MG63 (cell line): ENCODE results near the gene EEA1. TPM values are rescaled to one million over a fixed set of nuclear protein-coding genes. Genes with fewer than 3 reads are reported as not detected.

Experiments used
- DNase-seq: peaks from one replicate; pipeline ENCODE4 v3.0.0-alpha.2; 2020
- H3K27me3 ChIP-seq: fragments of 250-450 bp; sonication (Bioruptor Pico); 2 replicates; pipeline ENCODE4 v1.5.1; 2020; ENCODE audit warnings: mild to moderate bottlenecking, moderate library complexity
- H3K36me3 ChIP-seq: fragments of 250-450 bp; sonication (Bioruptor Pico); 2 replicates; pipeline ENCODE4 v1.5.1; 2020; ENCODE audit warnings: mild to moderate bottlenecking, moderate library complexity
- H3K4me3 ChIP-seq: fragments of 250-450 bp; sonication (Bioruptor Pico); 2 replicates; pipeline ENCODE4 v1.5.1; 2020; ENCODE audit warnings: mild to moderate bottlenecking, moderate library complexity
- H3K9me3 ChIP-seq: fragments of 250-450 bp; sonication (Bioruptor Pico); 2 replicates; pipeline ENCODE4 v1.5.1; 2020; ENCODE audit warnings: mild to moderate bottlenecking, moderate library complexity
- total RNA-seq: library from RNA; depleted of rRNA; stranded (reverse); fragments of >200 nt; shearing (Covaris generic); gene quantifications from 2 replicates; pipeline ENCODE4 v1.2.3, GENCODE V29; 2014; ENCODE audit warnings: low replicate concordance; rRNA removed

The EEA1 gene
- total RNA-seq, 1 experiment from 2014 or later: 8.5 TPM

DNA sequence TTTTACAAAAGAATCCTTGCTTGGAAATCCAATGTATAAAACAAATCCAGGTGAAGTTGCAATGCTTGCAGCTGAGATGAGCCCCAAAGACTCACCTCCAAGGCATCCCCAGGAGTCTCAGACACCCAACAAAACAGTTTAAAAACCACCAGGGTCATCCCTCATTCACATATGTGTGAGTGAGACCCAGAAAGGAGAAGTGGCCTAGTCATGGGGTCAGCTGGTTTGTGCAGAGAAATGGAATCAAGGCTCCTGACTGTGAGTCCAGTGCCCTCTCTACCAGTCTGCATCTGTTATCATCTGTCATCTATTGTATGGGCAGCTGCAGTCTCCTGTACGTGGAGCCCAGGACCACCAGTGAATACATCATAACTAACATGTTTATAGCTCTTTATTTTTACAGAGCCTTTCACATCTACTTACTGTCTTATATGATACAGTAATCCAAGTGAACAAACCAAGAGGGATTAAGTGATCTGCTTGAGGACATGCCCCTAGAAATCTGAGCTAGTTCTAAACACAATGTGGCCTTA lies 199.3 kb downstream of the EEA1 start:
- Histone ChIP-seq H3K9me3 (no peaks in the 10 kb centered on the region), H3K27me3 (no peaks in the 10 kb centered on the region), H3K36me3 (no peaks in the 10 kb centered on the region), H3K4me3 (no peak overlapping the region)
- no peak for DNase-seq

DNA sequence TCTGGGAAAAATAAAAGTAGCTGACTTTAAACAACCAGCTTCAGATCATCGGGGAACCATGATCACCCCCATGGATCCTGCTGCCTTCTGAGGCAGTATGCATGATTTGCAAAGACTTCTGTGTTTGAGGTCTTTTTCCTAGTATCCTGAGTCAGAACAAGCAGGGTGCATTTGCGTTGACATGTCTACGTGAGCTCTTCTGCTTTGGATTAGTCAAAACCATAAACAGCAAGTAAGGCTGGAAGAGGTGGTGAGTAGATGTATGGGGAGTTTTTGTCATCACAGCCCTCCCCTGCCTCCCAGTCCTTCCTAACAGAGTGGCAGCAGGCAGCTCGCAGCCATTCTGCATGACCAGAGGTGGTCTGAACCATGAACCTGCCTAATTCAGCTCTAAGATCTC lies 202.2 kb downstream of the EEA1 start:
- DNase-seq: no peak
- Histone ChIP-seq H3K4me3 (no peak overlapping the region), H3K9me3 (no peaks in the 10 kb centered on the region), H3K36me3 (no peaks in the 10 kb centered on the region), H3K27me3 (no peaks in the 10 kb centered on the region)

DNA sequence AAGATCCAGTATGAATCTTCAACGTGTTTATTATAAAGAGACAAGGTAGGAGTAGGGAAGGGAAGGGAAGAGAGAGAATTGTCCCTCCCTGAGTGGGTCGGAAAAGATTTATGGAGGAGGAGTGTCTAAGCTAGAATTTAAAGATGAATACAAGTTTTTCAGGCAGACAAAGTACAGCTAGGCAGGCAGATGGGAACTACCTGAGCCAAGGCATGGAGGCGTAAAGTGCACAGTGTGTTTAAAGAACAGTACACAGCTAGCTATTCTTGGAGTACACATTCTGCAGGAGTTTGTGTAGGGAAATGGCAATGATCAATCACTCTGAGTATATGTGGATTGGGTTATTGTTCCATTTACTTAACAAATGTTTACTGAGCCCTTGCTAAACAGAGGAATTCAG lies 206.2 kb downstream of the EEA1 start:
- H3K9me3 ChIP-seq: no peaks in the 10 kb centered on the region
- H3K4me3 ChIP-seq: no peak overlapping the region
- no peak for DNase-seq
- no peaks in the 10 kb centered on the region for H3K27me3 ChIP-seq
- no peaks in the 10 kb centered on the region for H3K36me3 ChIP-seq

DNA sequence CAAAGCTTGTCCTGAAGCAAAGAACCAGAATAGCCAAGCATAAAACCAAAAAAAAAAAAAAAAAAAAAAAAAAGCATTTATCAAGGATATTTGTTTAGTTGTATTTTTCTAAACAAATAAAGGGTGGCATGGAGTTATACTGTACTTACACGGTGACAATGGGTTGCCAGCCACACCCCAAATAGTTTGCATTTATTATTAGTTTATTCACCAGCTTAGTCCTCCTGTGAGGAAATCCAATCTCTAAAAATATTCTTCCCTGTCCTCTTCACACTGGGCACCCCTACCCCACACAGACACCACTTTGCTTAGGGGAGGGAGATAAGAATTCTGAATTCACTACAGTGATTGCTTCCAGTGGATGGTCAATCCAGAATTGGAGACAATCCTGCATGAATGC lies 207.4 kb downstream of the EEA1 start:
- Histone ChIP-seq H3K27me3 (no peaks in the 10 kb centered on the region), H3K9me3 (no peaks in the 10 kb centered on the region), H3K36me3 (no peaks in the 10 kb centered on the region), H3K4me3 (no peak overlapping the region)
- DNase-seq: no peak

DNA sequence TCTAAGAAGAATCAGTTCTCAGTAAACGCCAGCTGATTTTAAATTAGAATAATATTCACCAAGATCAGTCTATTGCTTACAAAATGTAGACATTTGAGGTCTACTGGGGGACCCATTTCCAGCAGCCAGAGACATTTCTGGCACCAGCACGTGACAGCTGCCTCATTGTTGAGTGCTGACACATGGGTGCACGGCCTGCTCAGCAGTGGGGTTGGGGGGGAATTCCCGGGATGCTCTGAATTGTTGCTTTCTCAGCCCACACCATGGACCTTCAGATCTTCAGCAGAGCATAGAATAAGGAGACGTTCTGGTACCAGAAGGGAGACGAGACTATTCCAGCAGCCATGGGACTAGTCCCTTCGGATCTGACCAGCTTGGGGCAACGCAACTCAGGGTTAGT lies 208.0 kb downstream of the EEA1 start:
- Histone ChIP-seq H3K9me3 (no peaks in the 10 kb centered on the region), H3K4me3 (no peak overlapping the region)
- peak; percentile 5 for DNase-seq

More for the DNA sequence above, 208.0 kb downstream of the EEA1 start:
- H3K36me3 ChIP-seq: no peaks in the 10 kb centered on the region
- no peaks in the 10 kb centered on the region for H3K27me3 ChIP-seq

Other genes starting within 250 kb of the EEA1 start
- gene PLEKHG7, start 226.3 kb downstream of the EEA1 start, total RNA-seq: not detected in 2 replicates